GM21367 (cell line): ENCODE data around the gene ENHO.
"Not testable (repeated sequence)": the region's sequence is repeated elsewhere in the genome, so short reads cannot be mapped to it uniquely, and the experiment has no call there.

Source experiments
- ATAC-seq: cut with Tn5 transposase; IDR thresholded peaks from one replicate; pipeline ENCODE4 v1.9.1; 2021; ENCODE audit not compliant: unreplicated experiment

The ENHO gene

DNA sequence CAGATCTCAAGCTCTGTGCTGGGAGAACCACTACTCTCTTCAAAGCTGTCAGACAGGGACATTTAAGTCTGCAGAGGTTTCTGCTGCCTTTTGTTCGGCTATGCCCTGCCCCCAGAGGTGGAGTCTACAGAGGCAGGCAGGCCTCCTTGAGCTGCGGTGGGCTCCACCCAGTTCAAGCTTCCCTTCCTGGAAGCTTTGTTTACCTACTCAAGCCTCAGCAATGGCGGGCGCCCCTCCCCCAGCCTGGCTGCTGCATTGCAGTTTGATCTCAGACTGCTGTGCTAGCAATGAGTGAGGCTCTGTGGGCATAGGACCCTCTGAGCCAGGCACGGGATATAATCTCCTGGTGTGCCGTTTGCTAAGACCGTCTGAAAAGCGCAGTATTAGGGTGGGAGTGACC is 9.3 kb upstream of the ENHO start:
- not testable (repeated sequence) for ATAC-seq

DNA sequence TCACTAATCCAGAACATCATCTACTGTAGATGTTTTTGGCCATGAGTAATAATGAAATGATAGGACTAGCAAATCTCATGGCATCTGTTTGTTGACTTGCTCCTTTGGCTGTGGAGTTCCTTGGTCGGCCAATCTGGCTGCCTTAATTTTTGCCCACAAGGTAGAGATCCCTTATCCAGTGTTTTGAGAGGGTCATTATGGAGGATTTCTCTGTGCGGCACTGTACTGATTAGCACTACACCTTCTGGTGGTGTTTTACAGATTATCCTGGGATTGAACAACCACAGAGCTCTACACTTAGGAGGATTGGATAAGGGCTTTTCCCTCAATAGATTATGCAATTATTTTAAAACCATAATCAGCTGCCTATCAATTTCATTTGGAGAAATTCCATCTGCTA is 3.2 kb upstream of the ENHO start:
- ATAC-seq: no peak

DNA sequence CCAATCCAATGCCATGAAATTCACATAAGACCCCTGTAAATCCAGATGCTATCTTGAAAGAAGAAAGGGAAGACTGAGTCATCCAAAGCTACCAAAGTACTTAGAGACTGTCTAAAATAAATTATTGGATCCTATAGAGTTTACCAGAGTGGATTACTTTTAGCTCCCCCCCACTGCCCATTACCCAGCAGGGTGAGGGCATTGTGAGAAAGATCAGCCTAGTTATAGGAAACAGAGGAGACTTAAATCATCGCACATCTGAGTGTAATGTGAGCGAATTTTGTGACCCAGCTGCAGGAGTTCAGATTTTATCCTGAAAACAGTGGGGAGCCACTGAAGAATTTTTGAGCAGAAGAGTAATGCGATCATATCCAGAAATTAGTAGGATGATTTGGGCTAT is 1.6 kb upstream of the ENHO start:
- ATAC-seq: no peak

DNA sequence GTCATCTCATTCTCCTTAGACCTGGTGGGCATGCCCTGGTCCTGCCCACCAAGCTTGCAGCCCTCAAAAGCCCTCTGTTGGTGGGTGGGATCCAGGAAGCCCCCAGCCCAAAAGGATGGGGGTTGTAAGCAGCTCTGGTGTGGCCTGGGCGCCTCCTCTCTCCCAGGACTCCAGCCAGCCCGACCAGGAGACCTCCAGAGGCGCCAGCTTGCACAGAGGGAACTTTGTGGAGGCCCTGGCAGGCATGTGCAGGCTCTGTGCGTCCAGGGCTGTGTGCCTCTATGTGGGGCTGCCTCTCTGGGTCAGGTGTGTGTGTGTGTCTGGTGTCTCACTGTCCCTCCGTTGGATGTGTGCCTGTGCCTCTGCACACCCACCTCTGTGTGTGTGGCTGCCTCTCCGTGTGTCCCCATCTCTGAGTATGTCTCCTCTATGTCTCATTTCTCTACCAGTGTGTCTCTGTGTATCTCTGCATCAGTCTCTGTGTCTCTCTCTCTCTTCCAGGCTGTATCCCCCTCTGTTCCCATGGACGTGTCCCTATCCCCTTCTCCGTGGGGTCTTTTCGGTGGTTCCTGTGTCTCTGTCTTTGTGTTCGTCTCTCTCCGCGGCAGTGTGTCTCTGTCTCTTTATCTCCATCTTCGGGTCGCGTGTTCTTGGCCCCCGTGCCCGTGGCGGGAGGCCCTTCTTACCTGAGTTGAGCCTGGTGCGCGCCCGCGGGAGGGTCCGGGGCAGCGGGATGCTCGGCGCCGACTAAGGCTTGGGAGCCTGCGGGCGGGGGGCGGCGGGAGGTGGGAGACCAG is 501 bp downstream of the ENHO start:
- ATAC-seq: no peak

DNA sequence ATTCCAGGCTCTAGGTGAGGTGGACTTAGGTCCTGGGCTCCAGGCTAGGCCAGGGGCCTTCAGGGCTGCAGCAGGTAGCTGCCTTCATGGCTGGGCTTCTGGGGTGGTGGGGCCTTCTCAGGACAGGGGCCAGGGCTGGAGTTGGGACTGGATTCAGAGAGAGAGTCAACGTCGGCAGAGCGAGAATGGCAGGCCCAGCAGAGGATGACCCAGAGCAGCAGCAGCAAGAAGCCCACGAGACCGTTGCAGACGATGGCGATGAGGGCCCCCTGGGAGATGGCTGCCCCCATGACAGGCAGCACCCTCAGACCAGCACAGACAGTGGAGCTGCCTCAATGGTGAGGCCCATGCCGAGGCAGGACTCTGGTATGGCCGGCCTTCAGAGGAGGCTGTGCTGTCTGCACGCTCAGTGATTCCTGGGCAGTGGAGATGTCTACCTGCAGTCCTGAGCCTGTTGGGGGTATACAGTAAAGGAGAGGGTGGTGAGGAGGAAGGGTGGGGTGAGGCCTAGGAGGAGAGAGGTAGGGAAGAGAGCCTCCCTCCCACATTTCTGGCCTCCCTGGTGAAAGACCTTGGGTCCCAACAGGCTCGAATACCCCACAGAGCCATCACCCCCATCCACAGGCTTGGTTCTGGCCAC is 1.3 kb downstream of the ENHO start:
- ATAC-seq: no peak

DNA sequence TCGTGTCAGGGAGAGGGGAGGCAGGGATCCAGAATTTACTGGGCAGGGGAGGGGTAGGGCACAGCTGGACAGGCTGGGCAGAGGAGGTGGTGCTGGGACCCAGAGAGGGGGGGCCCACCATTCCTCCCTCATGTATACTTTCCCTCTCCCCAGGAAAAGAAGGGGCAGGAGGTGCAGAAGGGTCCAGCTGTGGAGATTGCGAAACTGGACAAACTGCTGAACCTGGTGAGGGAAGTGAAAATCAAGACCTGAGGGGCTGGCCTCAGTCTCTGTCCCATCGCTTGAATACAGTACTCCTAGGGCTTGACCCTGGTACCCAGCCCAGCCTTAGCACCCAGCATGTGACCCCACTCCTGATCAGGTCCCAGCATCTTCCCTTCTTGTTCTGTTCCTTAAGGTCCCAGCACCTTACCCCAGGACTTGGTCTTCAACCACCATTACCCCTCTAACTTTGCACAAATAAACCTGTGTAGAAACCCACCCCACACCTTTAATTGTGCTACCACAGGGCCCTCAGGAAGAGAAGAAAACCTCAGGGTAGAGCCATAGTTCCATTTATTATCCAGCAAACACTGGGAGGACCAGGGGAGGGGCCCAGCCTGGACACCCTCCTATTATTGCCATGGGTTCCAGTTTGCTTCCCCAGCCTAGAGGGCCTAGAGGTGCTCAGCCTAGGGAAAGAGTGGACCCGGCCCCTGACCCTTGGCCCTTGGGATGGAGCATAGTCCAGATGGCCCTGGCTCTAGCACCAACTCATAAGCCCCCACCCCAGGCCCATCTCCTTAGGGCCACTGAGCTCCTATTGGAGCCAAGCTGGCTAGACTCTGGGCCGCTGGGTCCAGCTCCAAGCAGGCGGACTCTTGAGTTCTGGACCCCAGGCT is 2.0 kb downstream of the ENHO start:
- ATAC-seq: no peak

DNA sequence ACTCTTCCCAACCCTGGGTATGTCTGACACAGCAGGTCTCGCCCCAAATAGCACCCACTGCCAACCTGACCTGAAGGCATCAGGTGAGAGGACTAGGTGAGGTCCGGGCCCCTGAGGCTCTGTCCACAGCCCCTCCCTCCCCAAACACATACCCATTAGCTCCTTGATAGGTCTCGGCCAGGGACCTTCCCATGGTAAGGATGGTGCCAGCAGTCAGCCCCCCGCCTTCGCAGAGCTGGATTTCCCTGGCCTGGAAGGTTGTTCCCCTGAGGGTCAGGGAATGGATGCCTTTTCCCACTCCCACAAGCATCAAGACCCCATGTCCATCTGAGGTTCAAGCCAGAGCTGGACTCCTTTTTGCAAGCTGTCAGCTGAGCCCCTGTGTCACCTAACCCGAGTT is 2.7 kb downstream of the ENHO start:
- no peak for ATAC-seq

DNA sequence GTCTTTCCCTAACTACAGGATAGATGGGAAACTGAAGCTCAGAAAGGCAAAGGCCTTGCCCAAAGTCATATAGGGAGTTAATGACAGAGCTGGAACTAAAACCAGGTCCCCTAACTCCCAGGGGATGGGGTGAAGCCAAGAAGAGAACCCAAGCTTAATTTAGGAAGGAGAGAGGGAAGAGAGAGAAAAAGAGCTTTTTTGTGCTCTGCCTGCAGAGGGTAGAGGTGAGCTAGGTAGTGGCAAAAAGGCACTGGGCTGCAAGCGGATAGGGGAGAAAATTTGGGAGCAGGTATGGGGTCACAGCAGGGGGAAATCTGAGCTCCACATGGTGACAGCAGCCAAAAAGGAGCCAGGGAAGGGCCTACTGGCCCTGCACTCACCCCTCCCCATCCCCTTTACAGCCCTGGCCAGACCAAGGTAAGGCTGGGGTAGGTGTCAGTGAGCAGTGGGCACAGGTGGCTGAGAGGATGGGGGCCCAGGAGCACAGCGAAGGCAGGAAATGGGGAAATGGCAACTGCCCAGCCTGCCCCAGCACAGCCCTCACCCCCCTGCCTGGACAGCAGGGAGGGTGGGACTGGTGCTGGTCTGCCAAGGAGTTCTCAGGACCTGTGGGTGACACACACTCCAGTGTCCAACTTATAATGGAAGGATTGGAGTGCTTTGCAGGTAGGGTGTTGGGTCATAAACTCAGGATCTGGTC is 3.3 kb downstream of the ENHO start:
- ATAC-seq: no peak

DNA sequence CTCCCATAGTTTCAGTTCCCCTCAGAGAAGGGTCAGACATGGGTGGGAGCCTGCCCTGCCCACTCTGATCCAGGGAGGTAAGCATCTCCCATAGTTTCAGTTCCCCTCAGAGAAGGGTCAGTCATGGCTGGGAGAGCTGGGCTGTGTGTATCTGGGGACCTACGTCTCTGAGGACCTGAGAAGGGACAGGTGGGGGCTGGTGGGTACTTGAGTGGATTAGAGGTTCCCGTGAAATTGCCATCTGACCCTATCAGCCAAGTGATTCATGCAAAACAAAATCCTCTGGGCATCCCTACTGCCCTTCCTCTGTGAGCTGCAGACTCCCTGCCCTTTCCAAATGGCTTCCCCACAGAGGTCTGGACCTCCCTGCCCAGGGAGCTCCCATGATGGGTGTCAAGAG is 3.9 kb downstream of the ENHO start:
- ATAC-seq: no peak

DNA sequence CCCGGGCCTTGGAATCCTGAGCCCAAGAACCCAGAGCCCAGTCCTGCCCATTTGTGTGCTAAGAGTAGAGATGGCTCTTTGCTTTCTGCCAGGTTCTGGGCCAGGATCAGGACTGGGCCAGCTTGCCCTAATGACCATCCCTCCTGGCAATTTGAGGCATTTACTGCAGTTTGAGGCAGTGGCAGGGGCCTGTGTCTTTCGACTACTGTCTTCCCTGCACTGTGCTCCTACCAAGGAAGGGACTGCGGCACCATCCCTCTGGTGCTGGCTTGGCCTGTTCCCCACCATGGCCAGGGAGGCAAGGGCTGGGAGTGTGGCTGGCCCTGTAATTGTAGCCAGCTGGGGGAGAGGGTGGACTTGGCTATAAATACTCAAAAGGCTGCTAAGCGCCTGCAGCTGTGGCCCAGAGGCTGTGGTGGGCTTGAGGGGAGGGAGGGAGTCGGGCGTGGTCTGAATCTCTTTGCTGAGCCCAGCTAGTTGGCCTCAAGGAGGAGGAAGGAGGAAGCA is 4.6 kb downstream of the ENHO start:
- ATAC-seq: no peak

DNA sequence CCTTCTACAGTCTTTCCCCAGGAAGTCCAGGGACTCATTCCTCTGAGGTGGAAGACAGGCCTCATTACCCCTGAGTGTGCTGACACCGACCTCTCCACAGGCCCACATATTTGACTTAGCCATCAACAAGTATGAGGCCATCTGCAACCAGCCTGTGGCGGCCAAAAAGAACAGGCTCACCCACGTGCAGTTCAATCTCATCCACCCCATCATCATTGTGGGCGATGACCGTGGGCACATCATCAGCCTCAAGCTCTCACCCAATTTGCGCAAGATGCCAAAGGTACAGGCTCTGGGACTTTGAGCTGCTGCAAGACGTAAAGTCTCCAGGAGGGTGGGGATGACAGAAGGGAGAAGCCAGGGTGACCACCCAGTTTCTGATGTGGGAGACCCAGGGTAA is 5.6 kb downstream of the ENHO start:
- no peak for ATAC-seq

DNA sequence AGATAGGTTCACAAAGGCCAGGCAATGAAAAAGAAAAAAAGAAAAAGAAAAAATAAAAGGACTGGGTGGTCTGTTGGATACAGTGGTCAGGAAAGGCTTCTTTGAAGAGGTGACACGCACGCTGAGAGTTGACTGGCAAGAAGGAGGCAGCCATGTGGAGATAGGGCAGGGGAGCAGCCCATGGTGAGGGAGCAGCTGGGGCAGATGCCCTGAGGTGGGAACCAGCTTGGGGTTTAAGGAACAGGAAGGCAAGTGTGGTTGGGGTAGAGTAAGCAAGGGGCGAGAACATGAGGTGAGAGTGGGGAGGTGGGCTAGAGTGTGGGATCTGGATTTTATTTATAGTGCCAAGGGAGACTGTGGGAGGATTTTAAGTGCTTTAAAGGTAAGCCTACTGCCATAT is 6.8 kb downstream of the ENHO start:
- no peak for ATAC-seq

DNA sequence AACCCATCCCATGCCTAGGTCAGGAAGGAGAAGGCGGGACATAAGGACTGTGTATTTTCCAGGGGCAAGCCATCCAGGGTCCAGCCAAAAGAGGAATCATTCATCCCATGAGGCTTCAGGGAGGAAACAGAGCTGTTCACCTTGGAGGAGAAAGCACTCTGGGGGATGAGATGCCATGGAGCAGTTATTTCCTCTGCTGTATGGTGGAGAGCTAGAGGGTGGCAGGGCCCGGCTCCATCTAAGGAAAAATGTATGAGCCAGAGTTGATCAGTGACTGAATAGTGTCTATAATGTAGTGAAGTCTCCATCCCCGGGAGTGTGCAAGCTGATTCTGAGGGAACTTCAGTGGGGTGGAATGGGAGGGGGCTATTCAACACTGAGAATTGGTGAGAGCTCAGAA is 8.0 kb downstream of the ENHO start:
- ATAC-seq: no peak

DNA sequence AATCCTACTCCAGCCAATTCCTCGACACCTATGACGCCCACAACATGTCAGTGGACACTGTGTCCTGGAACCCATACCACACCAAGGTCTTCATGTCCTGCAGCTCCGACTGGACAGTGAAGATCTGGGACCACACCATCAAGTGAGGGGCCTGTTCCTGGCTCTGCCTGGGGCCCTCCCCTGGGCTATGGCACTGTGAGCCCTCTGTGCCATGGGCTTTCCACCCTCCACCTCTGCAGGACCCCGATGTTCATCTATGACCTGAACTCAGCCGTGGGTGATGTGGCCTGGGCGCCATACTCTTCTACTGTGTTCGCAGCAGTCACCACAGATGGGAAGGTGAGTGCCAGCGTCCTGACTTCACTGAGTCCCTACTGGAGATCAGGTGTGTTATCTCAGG is 8.4 kb downstream of the ENHO start:
- no peak for ATAC-seq

DNA sequence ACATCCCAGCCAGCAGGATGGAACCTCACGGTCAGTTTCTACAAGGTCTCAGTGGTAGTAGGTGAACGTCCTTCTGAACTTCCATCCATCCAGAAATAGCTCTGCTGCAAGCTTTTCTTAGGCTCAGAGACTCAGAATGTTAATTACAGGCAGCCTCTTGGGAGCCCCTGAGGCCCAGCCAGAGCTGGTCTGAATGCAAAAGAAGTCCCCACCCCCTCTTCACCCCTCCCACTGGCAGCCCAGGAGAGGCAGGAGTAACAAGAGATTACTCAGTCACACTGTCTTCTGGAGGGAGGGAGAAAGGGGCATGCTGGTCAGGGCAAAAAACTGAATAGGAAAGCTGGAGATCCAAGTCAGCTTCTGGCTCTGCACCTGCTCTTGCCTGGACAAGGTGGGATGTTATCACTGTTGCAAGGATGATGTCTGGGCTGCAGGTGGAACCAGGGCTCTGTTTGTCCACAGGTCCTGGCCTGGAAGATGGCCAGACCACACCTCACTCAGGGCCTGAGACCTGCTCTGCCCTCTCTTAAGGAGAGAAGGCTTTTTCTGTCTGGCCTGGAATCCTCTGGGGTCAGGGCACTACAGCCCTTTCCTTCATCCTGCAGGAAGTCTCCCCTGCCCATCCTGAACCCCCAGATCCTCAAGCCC is 9.1 kb downstream of the ENHO start:
- ATAC-seq: no peak

DNA sequence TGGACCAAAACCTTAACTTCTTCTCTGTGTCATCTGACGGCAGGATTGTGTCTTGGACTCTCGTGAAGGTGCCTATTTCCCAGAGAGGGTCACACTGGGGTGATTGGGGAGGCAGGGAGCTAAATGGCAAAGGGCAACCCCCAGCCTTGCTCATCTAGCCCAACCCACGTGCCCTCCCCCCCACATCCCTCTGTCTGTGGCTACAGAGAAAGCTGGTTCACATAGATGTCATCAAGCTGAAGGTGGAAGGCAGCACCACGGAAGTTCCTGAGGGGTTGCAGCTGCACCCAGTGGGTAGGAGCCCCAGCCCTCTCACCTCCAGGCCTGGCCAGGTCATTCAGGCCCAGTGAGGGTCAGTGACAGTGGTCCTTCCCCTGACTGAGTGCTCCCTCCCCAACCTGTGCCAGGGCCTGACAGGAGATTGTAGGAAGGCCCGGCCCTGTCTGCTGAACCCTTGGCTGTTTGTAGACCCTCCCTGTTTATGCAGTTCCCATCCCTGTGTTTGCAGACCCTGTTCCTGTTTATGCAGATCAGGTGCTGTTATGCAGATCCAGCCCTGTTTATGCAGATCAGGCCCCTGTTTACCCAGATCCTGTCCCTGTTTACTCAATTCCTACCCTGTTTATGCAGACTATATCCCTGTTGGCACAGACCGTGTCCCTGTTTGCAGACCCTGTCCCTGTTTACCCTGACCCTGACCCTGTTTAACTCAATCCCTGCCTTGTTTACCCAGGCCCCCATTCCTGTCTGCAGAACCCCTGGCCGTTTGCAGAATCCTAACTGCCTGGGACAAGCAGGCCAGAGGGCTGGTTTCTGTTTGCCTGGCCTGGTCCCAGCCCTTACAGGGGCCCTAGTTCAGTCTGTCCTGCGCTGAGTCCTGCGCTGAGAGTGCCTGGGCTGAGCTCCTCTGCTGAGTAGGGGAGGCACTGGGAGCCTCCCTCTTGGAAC is 10.4 kb downstream of the ENHO start:
- no peak for ATAC-seq

DNA sequence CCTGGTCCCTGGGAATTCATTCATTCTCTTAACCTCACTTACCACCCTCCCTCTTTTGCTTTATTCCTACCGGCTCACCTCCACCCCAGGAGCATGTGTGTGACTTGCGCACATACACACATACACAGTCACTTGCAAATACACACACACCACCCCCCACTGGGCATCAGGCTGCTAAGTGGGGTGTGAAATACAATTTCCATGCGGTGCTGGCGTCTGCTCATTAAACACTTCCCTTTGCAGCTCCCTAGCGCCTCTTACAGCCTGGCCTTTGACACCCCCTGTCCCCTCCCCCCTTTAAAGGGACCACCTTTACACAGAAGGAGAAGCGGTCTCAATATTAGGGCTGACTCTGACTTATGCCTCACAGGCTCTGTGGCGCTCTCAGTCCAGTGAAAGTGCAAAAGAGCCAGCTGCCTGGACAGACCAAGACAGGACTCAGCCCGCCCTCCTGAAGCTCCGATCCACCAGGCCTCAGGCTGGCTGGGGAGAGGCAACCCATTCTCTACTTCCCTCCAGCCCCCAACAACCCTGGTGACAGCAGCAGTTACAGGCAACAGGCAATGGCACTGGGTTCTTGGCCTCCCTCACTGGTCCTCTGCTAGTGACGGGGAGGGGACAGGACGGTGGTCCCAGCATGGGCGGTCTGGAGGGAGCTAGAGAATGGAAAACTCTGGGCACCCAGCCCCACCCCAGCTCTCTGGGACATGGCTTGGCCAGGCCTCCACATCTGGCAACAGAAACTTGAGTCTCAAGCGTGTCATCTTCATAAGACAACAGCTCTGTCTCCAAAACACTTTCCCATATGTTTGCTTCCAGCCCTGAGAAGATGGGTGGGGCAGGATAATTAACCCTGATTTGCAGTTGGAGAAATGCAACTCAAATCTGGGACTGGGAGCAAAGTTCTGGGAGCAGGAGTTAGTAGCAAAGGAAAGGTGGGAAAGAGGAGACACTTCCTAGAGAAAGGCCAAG is 12.0 kb downstream of the ENHO start:
- ATAC-seq: no peak

DNA sequence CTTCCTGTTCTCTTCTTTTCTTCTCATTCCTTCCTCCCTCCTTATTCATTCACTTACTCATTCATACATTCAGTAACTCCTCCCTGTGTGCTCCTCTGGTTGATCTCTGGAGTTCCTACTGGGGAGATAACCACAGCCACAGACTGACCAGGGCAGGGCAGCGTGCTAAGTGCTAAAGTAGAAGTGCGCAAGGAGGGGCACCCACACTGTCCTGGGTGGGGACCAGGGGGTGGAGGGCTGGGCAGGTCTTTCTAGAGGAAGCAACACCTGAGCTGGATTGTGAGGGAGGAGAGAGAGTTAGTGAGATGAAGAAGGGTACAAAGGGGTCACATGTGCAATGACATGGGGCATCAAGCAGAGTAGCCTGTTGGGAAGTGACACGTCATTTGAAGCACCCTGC is 13.8 kb downstream of the ENHO start:
- ATAC-seq: no peak
